ENCODE results near the gene TTLL8. TPM values are rescaled to one million over a fixed set of nuclear protein-coding genes. Genes with fewer than 3 reads are reported as not detected.

TTLL8 gene
- total RNA-seq, 1 donor, result not detected

- no peak for TF ChIP-seq CTCF (IDR thresholded peaks at IDR 0.05; ENCODE audit: insufficient read depth, low read length)
- H3K4me3 ChIP-seq (ENCODE audit: low read depth, low read length), result no peak overlapping the region
- no peak for DNase-seq (ENCODE audit: low read depth)
Measured at GRCh38 chr22:50078246-50078645, 20.1 kb upstream of the TTLL8 start.

- no peak for DNase-seq (ENCODE audit: low read depth)
- no peak overlapping the region for H3K4me3 ChIP-seq (ENCODE audit: low read depth, low read length)
- TF ChIP-seq CTCF (IDR thresholded peaks at IDR 0.05; ENCODE audit: insufficient read depth, low read length), result no peak
Measured at GRCh38 chr22:50076646-50077535, 18.8 kb upstream of the TTLL8 start.

- no peak for DNase-seq (ENCODE audit: low read depth)
- no peak for TF ChIP-seq CTCF (IDR thresholded peaks at IDR 0.05; ENCODE audit: insufficient read depth, low read length)
- H3K4me3 ChIP-seq (ENCODE audit: low read depth, low read length), result no peak overlapping the region
Measured at GRCh38 chr22:50074551-50075530, 16.7 kb upstream of the TTLL8 start.

GRCh38 chr22:50074056-50074455 lies 16.0 kb upstream of the TTLL8 start:
- H3K4me3 ChIP-seq (ENCODE audit: low read depth, low read length), result no peak overlapping the region
- no peak for DNase-seq (ENCODE audit: low read depth)
- no peak for TF ChIP-seq CTCF (IDR thresholded peaks at IDR 0.05; ENCODE audit: insufficient read depth, low read length)

- DNase-seq (ENCODE audit: low read depth), result no peak
- H3K4me3 ChIP-seq (ENCODE audit: low read depth, low read length), result no peak overlapping the region
- TF ChIP-seq CTCF (IDR thresholded peaks at IDR 0.05; ENCODE audit: insufficient read depth, low read length), result no peak
Measured at GRCh38 chr22:50072714-50073538, 14.8 kb upstream of the TTLL8 start.

GRCh38 chr22:50072167-50072555 lies 14.1 kb upstream of the TTLL8 start:
- DNase-seq (ENCODE audit: low read depth), result no peak
- no peak for TF ChIP-seq CTCF (IDR thresholded peaks at IDR 0.05; ENCODE audit: insufficient read depth, low read length)
- no peak overlapping the region for H3K4me3 ChIP-seq (ENCODE audit: low read depth, low read length)

Data from fibroblast of the aortic adventitia (primary cell).